ENCODE results near the gene GPR15. TPM values are rescaled to one million over a fixed set of nuclear protein-coding genes. Genes with fewer than 3 reads are reported as not detected.

The GPR15 gene
- total and polyA plus RNA-seq, 2 donors (not counting 3 experiments of a cell fraction or from before 2014, with no cell fraction given) = not detected

DNA sequence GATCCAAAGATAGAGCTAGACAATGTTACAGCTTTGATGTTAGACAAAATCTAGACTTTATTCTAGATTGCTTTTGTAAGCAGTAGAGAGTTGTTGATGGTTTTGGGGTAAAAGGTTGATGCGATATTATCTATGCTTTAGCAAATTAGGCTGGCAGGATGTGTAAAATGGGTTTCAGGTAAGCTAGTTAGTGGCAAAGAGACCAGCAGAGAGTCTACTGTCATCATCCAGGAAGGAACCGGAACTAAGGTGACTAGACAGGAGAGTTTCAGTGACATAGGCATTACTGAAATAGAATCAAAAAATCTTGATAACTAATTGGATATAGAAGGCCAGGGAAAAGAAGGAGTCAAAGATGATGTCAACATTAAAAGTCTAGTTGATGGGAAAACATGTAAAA is 23.2 kb upstream of the GPR15 start:
- no peak for TF ChIP-seq MYC (IDR thresholded peaks at IDR 0.05; ENCODE audit: low read depth, low read length)
- no peak for TF ChIP-seq POLR2AphosphoS5 (IDR thresholded peaks at IDR 0.05; ENCODE audit: insufficient read depth, low read depth, low read length)
- no peak for TF ChIP-seq MAX (IDR thresholded peaks at IDR 0.05; ENCODE audit: insufficient read depth, insufficient read length)
- TF ChIP-seq FOS (IDR thresholded peaks at IDR 0.05; ENCODE audit: borderline replicate concordance, insufficient read depth, low read length) = no peak
- no peaks in the 10 kb centered on the region for H3K9me1 ChIP-seq (replicated peaks; ENCODE audit: control insufficient read depth, extremely low read depth, insufficient read depth, low read length)
- CTCF ChIA-PET = no interaction called here

DNA sequence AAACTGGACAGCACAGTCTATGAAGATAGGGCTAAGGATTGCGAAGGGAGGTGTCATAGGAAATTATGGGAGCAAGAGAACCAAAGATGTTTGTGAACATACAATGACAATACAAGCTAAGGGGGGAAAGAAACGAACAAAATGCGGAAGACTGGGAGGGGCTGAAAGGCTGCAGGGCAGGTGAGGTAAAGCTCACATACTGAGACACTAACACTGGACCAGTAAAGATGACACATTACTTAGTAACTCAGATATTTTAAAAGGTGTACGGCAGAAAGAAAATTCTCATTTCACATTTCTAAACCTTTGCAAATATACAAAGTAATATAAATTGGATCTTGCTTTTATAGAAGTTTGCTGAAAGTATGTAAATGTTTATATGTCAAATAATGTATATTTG is 19.2 kb upstream of the GPR15 start:
- no peaks in the 10 kb centered on the region for H3K9me1 ChIP-seq (replicated peaks; ENCODE audit: control insufficient read depth, extremely low read depth, insufficient read depth, low read length)
- H3K9me3 ChIP-seq (replicated peaks; ENCODE audit: control insufficient read depth, insufficient read depth, low read length) = no peaks in the 10 kb centered on the region
- no peak overlapping the region for H3K4me2 ChIP-seq (ENCODE audit: insufficient read depth, low read length)
- BruUV-seq (replicated peaks) = no TSS peak
- FAIRE-seq (no peak), DNase-seq (ENCODE audit: low read depth, low spot score) (no peak)
- dilution Hi-C loops (cut with MboI; ENCODE audit: extremely low pct_ligation_motif_present, low sequenced_read_pairs) (no loop called here), intact Hi-C loops (cut with micrococcal nuclease) (no loop called here)
- no peak overlapping the region for H3K9ac ChIP-seq (replicated peaks; ENCODE audit: extremely low read depth, insufficient read depth, low read length)
- ChIA-PET POLR2A (no interaction called here), CTCF (no interaction called here)
- H4K20me1 ChIP-seq (replicated peaks; ENCODE audit: control insufficient read depth, extremely low read depth, insufficient read depth, low read length) = no peaks in the 10 kb centered on the region
- no peak overlapping the region for H3K4me3 ChIP-seq (replicated peaks in 1 of 3; ENCODE audit: insufficient read depth in 1 of 3, low read depth in 1 of 3, low read length in 3 of 3)
- TF ChIP-seq, protein P1, sequence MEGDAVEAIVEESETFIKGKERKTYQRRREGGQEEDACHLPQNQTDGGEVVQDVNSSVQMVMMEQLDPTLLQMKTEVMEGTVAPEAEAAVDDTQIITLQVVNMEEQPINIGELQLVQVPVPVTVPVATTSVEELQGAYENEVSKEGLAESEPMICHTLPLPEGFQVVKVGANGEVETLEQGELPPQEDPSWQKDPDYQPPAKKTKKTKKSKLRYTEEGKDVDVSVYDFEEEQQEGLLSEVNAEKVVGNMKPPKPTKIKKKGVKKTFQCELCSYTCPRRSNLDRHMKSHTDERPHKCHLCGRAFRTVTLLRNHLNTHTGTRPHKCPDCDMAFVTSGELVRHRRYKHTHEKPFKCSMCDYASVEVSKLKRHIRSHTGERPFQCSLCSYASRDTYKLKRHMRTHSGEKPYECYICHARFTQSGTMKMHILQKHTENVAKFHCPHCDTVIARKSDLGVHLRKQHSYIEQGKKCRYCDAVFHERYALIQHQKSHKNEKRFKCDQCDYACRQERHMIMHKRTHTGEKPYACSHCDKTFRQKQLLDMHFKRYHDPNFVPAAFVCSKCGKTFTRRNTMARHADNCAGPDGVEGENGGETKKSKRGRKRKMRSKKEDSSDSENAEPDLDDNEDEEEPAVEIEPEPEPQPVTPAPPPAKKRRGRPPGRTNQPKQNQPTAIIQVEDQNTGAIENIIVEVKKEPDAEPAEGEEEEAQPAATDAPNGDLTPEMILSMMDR (IDR thresholded peaks at IDR 0.05; ENCODE audit: extremely low read depth in 1 of 2, insufficient read depth in 1 of 2, low read depth in 1 of 2, low read length in 2 of 2) = no peak
- no peak for TF ChIP-seq GATA2 (IDR thresholded peaks at IDR 0.05; ENCODE audit: insufficient read depth, insufficient read length, low read depth, low read length)
- TF ChIP-seq POLR2AphosphoS5 (IDR thresholded peaks at IDR 0.05; ENCODE audit: insufficient read depth, low read depth, low read length) = no peak
- no peak for TF ChIP-seq JUN (IDR thresholded peaks at IDR 0.05; ENCODE audit: borderline replicate concordance, insufficient read depth, insufficient read length, low read depth)
- no peak for TF ChIP-seq MAX (IDR thresholded peaks at IDR 0.05; ENCODE audit: insufficient read depth, insufficient read length)
- no peak for TF ChIP-seq EZH2 (IDR thresholded peaks at IDR 0.05; ENCODE audit: borderline replicate concordance, low read depth, low read length, severe bottlenecking)
- TF ChIP-seq POLR2A (IDR thresholded peaks at IDR 0.05; ENCODE audit: low read depth, low read length) = no peak
- no peak for TF ChIP-seq FOS (IDR thresholded peaks at IDR 0.05; ENCODE audit: borderline replicate concordance, insufficient read depth, low read length)
- no peak for TF ChIP-seq MYC (IDR thresholded peaks at IDR 0.05; ENCODE audit: low read depth, low read length)
- no peaks in the 10 kb centered on the region for H3K79me2 ChIP-seq (ENCODE audit: control insufficient read depth, insufficient read depth, low read length)
- H3K36me3 ChIP-seq (ENCODE audit: control insufficient read depth in 2 of 2, extremely low read depth in 1 of 2, insufficient read depth in 2 of 2, low read length in 2 of 2) = peaks cover 4 to 9% of the 10 kb centered on the region in 2 experiments
- no peak overlapping the region for H2AFZ ChIP-seq (ENCODE audit: low read depth, low read length)
- peaks cover 2% of the 10 kb centered on the region for H3K4me1 ChIP-seq (ENCODE audit: control insufficient read depth, extremely low read depth, insufficient read depth, low read length)
- no peaks in the 10 kb centered on the region for H3K27me3 ChIP-seq (ENCODE audit: control insufficient read depth in 2 of 2, insufficient read depth in 2 of 2, low read length in 2 of 2)
- no peak overlapping the region for H3K27ac ChIP-seq (ENCODE audit: insufficient read depth, low read depth, low read length)

More for the DNA sequence above, 23.2 kb upstream of the GPR15 start:
- Histone ChIP-seq H3K4me2 (ENCODE audit: insufficient read depth, low read length) (no peak overlapping the region), H3K9ac (replicated peaks; ENCODE audit: extremely low read depth, insufficient read depth, low read length) (no peak overlapping the region), H3K79me2 (ENCODE audit: control insufficient read depth, insufficient read depth, low read length) (no peaks in the 10 kb centered on the region), H2AFZ (ENCODE audit: low read depth, low read length) (no peak overlapping the region), H3K27me3 (ENCODE audit: control insufficient read depth in 2 of 2, insufficient read depth in 2 of 2, low read length in 2 of 2) (no peaks in the 10 kb centered on the region), H3K4me1 (ENCODE audit: control insufficient read depth, extremely low read depth, insufficient read depth, low read length) (peaks cover 2% of the 10 kb centered on the region), H3K27ac (ENCODE audit: insufficient read depth, low read depth, low read length) (no peak overlapping the region), H3K9me3 (replicated peaks; ENCODE audit: control insufficient read depth, insufficient read depth, low read length) (no peaks in the 10 kb centered on the region), H3K36me3 (ENCODE audit: control insufficient read depth in 2 of 2, extremely low read depth in 1 of 2, insufficient read depth in 2 of 2, low read length in 2 of 2) (no peaks in the 10 kb centered on the region), H3K4me3 (replicated peaks in 1 of 3; ENCODE audit: insufficient read depth in 1 of 3, low read depth in 1 of 3, low read length in 3 of 3) (no peak overlapping the region), H4K20me1 (replicated peaks; ENCODE audit: control insufficient read depth, extremely low read depth, insufficient read depth, low read length) (no peaks in the 10 kb centered on the region)
- DNase-seq (ENCODE audit: low read depth, low spot score) (no peak), FAIRE-seq (no peak)
- POLR2A ChIA-PET = no interaction called here
- dilution Hi-C loops (cut with MboI; ENCODE audit: extremely low pct_ligation_motif_present, low sequenced_read_pairs) = no loop called here
- no TSS peak for BruUV-seq (replicated peaks)
- intact Hi-C loops (cut with micrococcal nuclease) = no loop called here
